HG02840 (cell line): ENCODE data around the gene RELN.
"Not testable (repeated sequence)": the region's sequence is repeated elsewhere in the genome, so short reads cannot be mapped to it uniquely, and the experiment has no call there.

ENCODE experiments used
- ATAC-seq: cut with Tn5 transposase; IDR thresholded peaks from one replicate; pipeline ENCODE4 v1.9.1; 2021; ENCODE audit warnings: mild to moderate bottlenecking, moderate library complexity, moderate number of reproducible peaks; ENCODE audit not compliant: unreplicated experiment, low FRiP score

RELN gene

GRCh38 chr7:103947026-103947655, 42.3 kb downstream of the RELN start:
- ATAC-seq = no peak

GRCh38 chr7:103944230-103944900, 45.1 kb downstream of the RELN start:
- ATAC-seq = no peak

GRCh38 chr7:103941976-103942375, 47.5 kb downstream of the RELN start:
- ATAC-seq = no peak

GRCh38 chr7:103940382-103941268, 48.8 kb downstream of the RELN start:
- ATAC-seq = no peak

- ATAC-seq = no peak
Observed at GRCh38 chr7:103937680-103938079, 51.8 kb downstream of the RELN start.

- ATAC-seq = no peak
Observed at GRCh38 chr7:103936558-103936957, 52.9 kb downstream of the RELN start.

- ATAC-seq = no peak
Observed at GRCh38 chr7:103934508-103934907, 55.0 kb downstream of the RELN start.

- no peak for ATAC-seq
Observed at GRCh38 chr7:103932389-103932788, 57.1 kb downstream of the RELN start.

GRCh38 chr7:103929901-103930311, 59.6 kb downstream of the RELN start:
- no peak for ATAC-seq

- ATAC-seq = no peak
Observed at GRCh38 chr7:103928581-103928980, 60.9 kb downstream of the RELN start.

- ATAC-seq = no peak
Observed at GRCh38 chr7:103924184-103924583, 65.3 kb downstream of the RELN start.

GRCh38 chr7:103922407-103922806, 67.1 kb downstream of the RELN start:
- ATAC-seq = no peak

- ATAC-seq = no peak
Observed at GRCh38 chr7:103921692-103922091, 67.8 kb downstream of the RELN start.

GRCh38 chr7:103919272-103919868, 70.1 kb downstream of the RELN start:
- no peak for ATAC-seq

- no peak for ATAC-seq
Observed at GRCh38 chr7:103918631-103919271, 70.7 kb downstream of the RELN start.

- no peak for ATAC-seq
Observed at GRCh38 chr7:103915680-103916357, 73.6 kb downstream of the RELN start.

GRCh38 chr7:103914147-103914899, 75.1 kb downstream of the RELN start:
- ATAC-seq = no peak

GRCh38 chr7:103912891-103913605, 76.4 kb downstream of the RELN start:
- no peak for ATAC-seq

GRCh38 chr7:103911015-103911414, 78.4 kb downstream of the RELN start:
- ATAC-seq = not testable (repeated sequence)
